A549 (cell line): ENCODE measurements around the gene DLG2. TPM values are rescaled to one million over a fixed set of nuclear protein-coding genes. Genes with fewer than 3 reads are reported as not detected.

Experiments used
- ATAC-seq, 2 experiments: fragments of 200-7000 bp in 1 of 2; fragments of >200 bp in 1 of 2; cut with Nextera tagmentation in 1 of 2; cut with Tn5 transposase in 1 of 2; 3 replicates each; pipeline versions ENCODE4 v1.8.0 to v1.9.1; 2018 to 2020; ENCODE audit warnings: mild to moderate bottlenecking in 1 of 2, moderate library complexity in 1 of 2
- CTCF ChIA-PET: fragments of 300-600 bp; sonication (Branson Sonifier 250); formaldehyde crosslinking; extraction: SDS; loops from one replicate; lab custom pipeline; 2021; ENCODE audit warnings: antibody characterized with exemption, inconsistent platforms; lab: Yijun Ruan, JAX
- POLR2A ChIA-PET: fragments of 350-600 bp; formaldehyde crosslinking; extraction: SDS; loops from one replicate; lab custom pipeline; 2021; ENCODE audit warnings: antibody characterized with exemption, inconsistent platforms; lab: Yijun Ruan, JAX
- DNase-seq, 2 experiments: peaks; one replicate each; pipeline versions ENCODE4 v3.0.0 to v3.0.0-alpha.2; 2011 to 2016; ENCODE audit warnings: low read depth in 1 of 2, low spot score in 1 of 2
- FAIRE-seq: peaks from 2 replicates; lab custom pipeline; 2011; peaks lifted over from hg19 to GRCh38; lab: Jason Lieb, UNC
- H3K27ac ChIP-seq, 2 experiments: fragments of >200 bp; sonication (Bioruptor Twin); formaldehyde crosslinking; 3 replicates each; pipeline ENCODE4 v1.5.1; 2016 to 2017
- H3K4me1 ChIP-seq: fragments of >200 bp; sonication (Bioruptor Twin); formaldehyde crosslinking; 3 replicates; pipeline ENCODE4 v1.6.1; 2016
- H3K4me2 ChIP-seq: fragments of >200 bp; sonication (Bioruptor Twin); formaldehyde crosslinking; 3 replicates; pipeline ENCODE4 v1.6.1; 2016
- H3K4me3 ChIP-seq: fragments of >200 bp; sonication (Bioruptor Twin); formaldehyde crosslinking; 3 replicates; pipeline ENCODE4 v1.5.1; 2016
- H3K9me3 ChIP-seq: fragments of >200 bp; sonication (Bioruptor Twin); formaldehyde crosslinking; 3 replicates; pipeline ENCODE4 v1.6.1; 2016
- CEBPB ChIP-seq, 2 experiments: fragments of >200 bp in 1 of 2; sonication (Bioruptor Twin) in 1 of 2; formaldehyde crosslinking in 1 of 2; IDR thresholded peaks; 2 replicates each; pipeline ENCODE4 v1.6.1; 2012 to 2016
- EHF ChIP-seq: fragments of 250-450 bp; sonication (Bioruptor Pico); IDR thresholded peaks from 2 replicates; pipeline ENCODE4 v1.5.0; 2020; ENCODE audit warnings: mild to moderate bottlenecking
- EHMT2 ChIP-seq: fragments of 200-600 bp; sonication (generic); IDR thresholded peaks from 2 replicates; pipeline ENCODE4 v1.6.1; 2016; ENCODE audit warnings: antibody characterized with exemption, low read depth, mild to moderate bottlenecking, moderate library complexity
- ESRRA ChIP-seq: fragments of 150-350 bp; IDR thresholded peaks from 2 replicates; pipeline ENCODE4 v1.6.1; 2014; ENCODE audit warnings: mild to moderate bottlenecking, low read length, borderline replicate concordance
- JUNB ChIP-seq: fragments of >200 bp; sonication (Bioruptor Twin); formaldehyde crosslinking; IDR thresholded peaks from 2 replicates; pipeline ENCODE4 v1.6.1; 2016
- NR3C1 ChIP-seq: fragments of >200 bp; sonication (Bioruptor Twin); formaldehyde crosslinking; IDR thresholded peaks from 3 replicates; pipeline ENCODE4 v1.6.1; 2017
- RAD21 ChIP-seq, 2 experiments: fragments of >200 bp in 1 of 2; sonication (Bioruptor Twin) in 1 of 2; formaldehyde crosslinking in 1 of 2; IDR thresholded peaks in 1 of 2; conservative IDR thresholded peaks in 1 of 2; 2 replicates in 1 of 2; 3 replicates in 1 of 2; pipeline ENCODE4 v1.6.1; 2012 to 2018; ENCODE audit warnings: inconsistent platforms in 1 of 2
- RCOR1 ChIP-seq: fragments of 150-350 bp; IDR thresholded peaks from 2 replicates; pipeline ENCODE4 v1.6.1; 2014; ENCODE audit warnings: antibody characterized with exemption, low read length, low read depth
- RFX5 ChIP-seq: fragments of 450-650 bp; IDR thresholded peaks from 2 replicates; pipeline ENCODE4 v1.7.1; 2014; ENCODE audit warnings: antibody characterized with exemption, mild to moderate bottlenecking, moderate library complexity
- SMC3 ChIP-seq: fragments of >200 bp; sonication (Bioruptor Twin); formaldehyde crosslinking; IDR thresholded peaks from 3 replicates; pipeline ENCODE4 v1.6.1; 2018; ENCODE audit warnings: inconsistent platforms
- SREBF2 ChIP-seq: fragments of 450-650 bp; IDR thresholded peaks from 2 replicates; pipeline ENCODE4 v1.6.1; 2014; ENCODE audit warnings: mild to moderate bottlenecking, moderate library complexity
- WGBS: methylation state at CpG from one replicate; pipeline ENCODE4 v1.1.6; 2017; ENCODE audit errors: missing lambda C conversion rate; 5-methylcytosine and 5-hydroxymethylcytosine counted together
- polyA plus RNA-seq, 4 experiments: library from polyadenylated mRNA; depleted of rRNA in 3 of 4; stranded (reverse); fragments of >200 nt; fragmentation: RNase III in 1 of 4; extraction: RNeasy Plus Mini Kit Qiagen cat#74134 plus additional on column Dnase treatment in 1 of 4; gene quantifications; 2 replicates in 3 of 4; 3 replicates in 1 of 4; pipeline ENCODE4 v1.2.3, GENCODE V29; 2011 to 2017
- TF ChIP-seq, protein P1 (sequence below): fragments of >200 bp; sonication (Bioruptor Twin); formaldehyde crosslinking; IDR thresholded peaks from 2 replicates; pipeline ENCODE4 v1.6.1; 2016
- TF ChIP-seq, protein P2 (sequence below): fragments of 150-350 bp; IDR thresholded peaks from 2 replicates; pipeline ENCODE4 v1.6.1; 2014; ENCODE audit warnings: low read depth, mild to moderate bottlenecking, low read length
- TF ChIP-seq, protein P3 (sequence below): fragments of 200-600 bp; sonication (generic); IDR thresholded peaks from 2 replicates; pipeline ENCODE4 v1.6.1; 2016; ENCODE audit warnings: antibody characterized with exemption, mild to moderate bottlenecking, moderate library complexity
- TF ChIP-seq, protein P4 (sequence below): fragments of >200 bp; sonication (Bioruptor Twin); formaldehyde crosslinking; IDR thresholded peaks from 3 replicates; pipeline ENCODE4 v1.5.1; 2016
- TF ChIP-seq, protein P5 (sequence below): fragments of 250-450 bp; sonication (Bioruptor Pico); IDR thresholded peaks from 2 replicates; pipeline ENCODE4 v1.5.0; 2020; ENCODE audit warnings: low read depth, mild to moderate bottlenecking, moderate library complexity

DLG2 gene
- polyA plus RNA-seq, 2 of the 4 experiments (the other 2 are of a cell fraction), result 0.26 to 0.79 TPM

DNA sequence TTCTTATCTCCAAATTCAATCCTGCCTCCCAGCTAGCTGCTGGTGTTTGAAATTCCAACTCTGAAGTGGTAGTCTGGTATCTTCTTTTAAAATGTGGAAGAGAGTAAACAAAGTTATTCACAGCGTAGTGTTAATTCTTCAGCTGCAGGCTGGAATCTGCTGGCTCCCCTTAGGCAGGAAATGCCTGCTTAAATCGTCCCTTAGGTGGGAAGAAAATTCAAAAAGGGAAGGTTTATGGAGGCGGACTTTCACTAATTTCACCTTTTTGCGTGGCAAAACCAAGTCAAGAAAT is 1901.9 kb downstream of the DLG2 start:
- no peak overlapping the region for H3K4me3 ChIP-seq
- ATAC-seq (no peak), DNase-seq (no peak), FAIRE-seq (no peak)
- H3K9me3 ChIP-seq, result no peaks in the 10 kb centered on the region
- H3K27ac ChIP-seq, result no peak overlapping the region
- TF ChIP-seq ESRRA, result no peak
- no peak for TF ChIP-seq RCOR1
- TF ChIP-seq EHF (CRISPR knock-in tag), result no peak
- no peak for TF ChIP-seq JUNB
- TF ChIP-seq, protein P1, sequence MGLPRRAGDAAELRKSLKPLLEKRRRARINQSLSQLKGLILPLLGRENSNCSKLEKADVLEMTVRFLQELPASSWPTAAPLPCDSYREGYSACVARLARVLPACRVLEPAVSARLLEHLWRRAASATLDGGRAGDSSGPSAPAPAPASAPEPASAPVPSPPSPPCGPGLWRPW, result no peak
- TF ChIP-seq, protein P2, sequence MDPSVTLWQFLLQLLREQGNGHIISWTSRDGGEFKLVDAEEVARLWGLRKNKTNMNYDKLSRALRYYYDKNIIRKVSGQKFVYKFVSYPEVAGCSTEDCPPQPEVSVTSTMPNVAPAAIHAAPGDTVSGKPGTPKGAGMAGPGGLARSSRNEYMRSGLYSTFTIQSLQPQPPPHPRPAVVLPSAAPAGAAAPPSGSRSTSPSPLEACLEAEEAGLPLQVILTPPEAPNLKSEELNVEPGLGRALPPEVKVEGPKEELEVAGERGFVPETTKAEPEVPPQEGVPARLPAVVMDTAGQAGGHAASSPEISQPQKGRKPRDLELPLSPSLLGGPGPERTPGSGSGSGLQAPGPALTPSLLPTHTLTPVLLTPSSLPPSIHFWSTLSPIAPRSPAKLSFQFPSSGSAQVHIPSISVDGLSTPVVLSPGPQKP, result no peak
- WGBS, result 22% methylated on average over 4 of the region's 4 CpGs
- ChIA-PET POLR2A (no interaction called here), CTCF (interaction anchor here (1.4 kb wide), 1 partner anchor 432 kb away, joined by 5 read pairs; no protein-coding TSS in a partner anchor)
- no peaks in the 10 kb centered on the region; the same call in 2 of the 3 replicates for H3K4me1 ChIP-seq
- peak overlapping the region; percentile 79; the same call in 2 of the 3 replicates for H3K4me2 ChIP-seq

DNA sequence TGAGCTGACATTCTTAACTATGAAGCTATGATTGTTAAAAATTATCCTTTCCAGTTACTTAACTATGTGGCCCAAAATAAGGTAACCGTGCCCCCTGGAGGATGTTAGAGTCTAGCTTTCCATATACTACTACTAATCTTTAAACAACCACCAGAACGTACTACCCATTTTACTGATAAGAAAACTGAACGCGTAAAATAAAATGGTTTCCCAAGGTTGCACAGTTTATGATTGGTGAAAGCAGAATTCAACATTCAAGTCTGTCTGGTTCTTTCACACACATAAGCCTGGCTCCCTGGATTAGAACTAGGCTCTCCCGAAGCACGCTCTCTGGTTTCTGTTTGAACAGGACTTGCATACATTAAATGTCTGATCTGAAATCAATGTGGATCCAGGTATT is 1903.1 kb downstream of the DLG2 start:
- FAIRE-seq, result no peak
- ATAC-seq, result peak; percentile 75 to 89
- 2% methylated on average over 6 of the region's 6 CpGs for WGBS
- peak; percentile 41; the same call in 1 of the 3 replicates for TF ChIP-seq SMC3
- no peak for TF ChIP-seq CEBPB (IDR thresholded peaks at IDR 0.05)
- TF ChIP-seq, protein P3, sequence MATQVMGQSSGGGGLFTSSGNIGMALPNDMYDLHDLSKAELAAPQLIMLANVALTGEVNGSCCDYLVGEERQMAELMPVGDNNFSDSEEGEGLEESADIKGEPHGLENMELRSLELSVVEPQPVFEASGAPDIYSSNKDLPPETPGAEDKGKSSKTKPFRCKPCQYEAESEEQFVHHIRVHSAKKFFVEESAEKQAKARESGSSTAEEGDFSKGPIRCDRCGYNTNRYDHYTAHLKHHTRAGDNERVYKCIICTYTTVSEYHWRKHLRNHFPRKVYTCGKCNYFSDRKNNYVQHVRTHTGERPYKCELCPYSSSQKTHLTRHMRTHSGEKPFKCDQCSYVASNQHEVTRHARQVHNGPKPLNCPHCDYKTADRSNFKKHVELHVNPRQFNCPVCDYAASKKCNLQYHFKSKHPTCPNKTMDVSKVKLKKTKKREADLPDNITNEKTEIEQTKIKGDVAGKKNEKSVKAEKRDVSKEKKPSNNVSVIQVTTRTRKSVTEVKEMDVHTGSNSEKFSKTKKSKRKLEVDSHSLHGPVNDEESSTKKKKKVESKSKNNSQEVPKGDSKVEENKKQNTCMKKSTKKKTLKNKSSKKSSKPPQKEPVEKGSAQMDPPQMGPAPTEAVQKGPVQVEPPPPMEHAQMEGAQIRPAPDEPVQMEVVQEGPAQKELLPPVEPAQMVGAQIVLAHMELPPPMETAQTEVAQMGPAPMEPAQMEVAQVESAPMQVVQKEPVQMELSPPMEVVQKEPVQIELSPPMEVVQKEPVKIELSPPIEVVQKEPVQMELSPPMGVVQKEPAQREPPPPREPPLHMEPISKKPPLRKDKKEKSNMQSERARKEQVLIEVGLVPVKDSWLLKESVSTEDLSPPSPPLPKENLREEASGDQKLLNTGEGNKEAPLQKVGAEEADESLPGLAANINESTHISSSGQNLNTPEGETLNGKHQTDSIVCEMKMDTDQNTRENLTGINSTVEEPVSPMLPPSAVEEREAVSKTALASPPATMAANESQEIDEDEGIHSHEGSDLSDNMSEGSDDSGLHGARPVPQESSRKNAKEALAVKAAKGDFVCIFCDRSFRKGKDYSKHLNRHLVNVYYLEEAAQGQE, result no peak
- TF ChIP-seq SREBF2, result no peak
- no peak for TF ChIP-seq NR3C1
- TF ChIP-seq RAD21 (conservative IDR thresholded peaks at IDR 0.05 in 1 of 2, IDR thresholded peaks at IDR 0.05 in 1 of 2), result peak; percentile 53 to 70; a peak in 4 of 5 replicates
- TF ChIP-seq RFX5, result no peak
- TF ChIP-seq EHMT2, result no peak
- TF ChIP-seq, protein P4, sequence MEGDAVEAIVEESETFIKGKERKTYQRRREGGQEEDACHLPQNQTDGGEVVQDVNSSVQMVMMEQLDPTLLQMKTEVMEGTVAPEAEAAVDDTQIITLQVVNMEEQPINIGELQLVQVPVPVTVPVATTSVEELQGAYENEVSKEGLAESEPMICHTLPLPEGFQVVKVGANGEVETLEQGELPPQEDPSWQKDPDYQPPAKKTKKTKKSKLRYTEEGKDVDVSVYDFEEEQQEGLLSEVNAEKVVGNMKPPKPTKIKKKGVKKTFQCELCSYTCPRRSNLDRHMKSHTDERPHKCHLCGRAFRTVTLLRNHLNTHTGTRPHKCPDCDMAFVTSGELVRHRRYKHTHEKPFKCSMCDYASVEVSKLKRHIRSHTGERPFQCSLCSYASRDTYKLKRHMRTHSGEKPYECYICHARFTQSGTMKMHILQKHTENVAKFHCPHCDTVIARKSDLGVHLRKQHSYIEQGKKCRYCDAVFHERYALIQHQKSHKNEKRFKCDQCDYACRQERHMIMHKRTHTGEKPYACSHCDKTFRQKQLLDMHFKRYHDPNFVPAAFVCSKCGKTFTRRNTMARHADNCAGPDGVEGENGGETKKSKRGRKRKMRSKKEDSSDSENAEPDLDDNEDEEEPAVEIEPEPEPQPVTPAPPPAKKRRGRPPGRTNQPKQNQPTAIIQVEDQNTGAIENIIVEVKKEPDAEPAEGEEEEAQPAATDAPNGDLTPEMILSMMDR, result peak; percentile 52
- TF ChIP-seq, protein P5, sequence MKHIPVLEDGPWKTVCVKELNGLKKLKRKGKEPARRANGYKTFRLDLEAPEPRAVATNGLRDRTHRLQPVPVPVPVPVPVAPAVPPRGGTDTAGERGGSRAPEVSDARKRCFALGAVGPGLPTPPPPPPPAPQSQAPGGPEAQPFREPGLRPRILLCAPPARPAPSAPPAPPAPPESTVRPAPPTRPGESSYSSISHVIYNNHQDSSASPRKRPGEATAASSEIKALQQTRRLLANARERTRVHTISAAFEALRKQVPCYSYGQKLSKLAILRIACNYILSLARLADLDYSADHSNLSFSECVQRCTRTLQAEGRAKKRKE (CRISPR knock-in tag), result no peak
- POLR2A ChIA-PET, result no interaction called here
- peak overlapping the region; percentile 35 for H3K4me3 ChIP-seq
- H3K4me2 ChIP-seq, result peak overlapping the region; percentile 79
- DNase-seq, result peak; percentile 10 to 69
- no peaks in the 10 kb centered on the region for H3K9me3 ChIP-seq
- CTCF ChIA-PET, result interaction anchor here (0.7 to 2.6 kb wide), 9 partner anchors 15 to 442 kb away, joined by 3 to 12 read pairs (median 3); no protein-coding TSS in a partner anchor
- H3K27ac ChIP-seq, result no peak overlapping the region
- H3K4me1 ChIP-seq, result no peaks in the 10 kb centered on the region; the same call in 2 of the 3 replicates
